GM12878 (cell line): ENCODE measurements around the gene CPT2. TPM values are rescaled to one million over a fixed set of nuclear protein-coding genes. Genes with fewer than 3 reads are reported as not detected.

Experiments used
- BMI1 ChIP-seq: fragments of 450-650 bp; IDR thresholded peaks from 2 replicates; pipeline ENCODE4 v1.6.1; 2016; ENCODE audit warnings: mild to moderate bottlenecking, moderate library complexity, borderline replicate concordance
- BRCA1 ChIP-seq: IDR thresholded peaks from 2 replicates; pipeline ENCODE4 v1.6.1; 2011; ENCODE audit warnings: low read depth, low read length, improper control_type of control experiment
- CBFB ChIP-seq: IDR thresholded peaks from 2 replicates; pipeline ENCODE4 v1.6.1; 2016; ENCODE audit warnings: antibody characterized with exemption, low read depth
- CHD4 ChIP-seq: fragments of 200-600 bp; sonication (generic); IDR thresholded peaks from 2 replicates; pipeline ENCODE4 v1.6.1; 2016; ENCODE audit warnings: mild to moderate bottlenecking
- FOS ChIP-seq: IDR thresholded peaks from 3 replicates; pipeline ENCODE4 v1.6.1; 2011; ENCODE audit warnings: borderline replicate concordance; ENCODE audit not compliant: insufficient read length; ENCODE audit errors: extremely low read depth
- GABPA ChIP-seq: IDR thresholded peaks from 2 replicates; pipeline ENCODE4 v1.6.1; 2014; ENCODE audit warnings: antibody characterized with exemption, low read depth, mild to moderate bottlenecking, inconsistent platforms
- HDAC6 ChIP-seq: fragments of 200-600 bp; sonication (generic); IDR thresholded peaks from one replicate; pipeline ENCODE4 v1.8.0; 2017; ENCODE audit warnings: antibody characterized with exemption; ENCODE audit not compliant: unreplicated experiment
- HDGF ChIP-seq: fragments of 450-650 bp; IDR thresholded peaks from 2 replicates; pipeline ENCODE4 v1.6.1; 2016; ENCODE audit warnings: antibody characterized with exemption
- IKZF1 ChIP-seq: fragments of 450-650 bp; conservative IDR thresholded peaks from 2 replicates; pipeline ENCODE4 v1.6.1; 2017; ENCODE audit warnings: antibody characterized with exemption, mild to moderate bottlenecking
- KAT2A ChIP-seq: conservative IDR thresholded peaks from 2 replicates; pipeline ENCODE4 v1.6.1; 2011; ENCODE audit warnings: low read depth, low read length; ENCODE audit not compliant: control insufficient read depth
- LARP7 ChIP-seq: fragments of 450-650 bp; IDR thresholded peaks from 2 replicates; pipeline ENCODE4 v1.6.1; 2017; ENCODE audit warnings: mild to moderate bottlenecking
- MTA2 ChIP-seq: fragments of 450-650 bp; IDR thresholded peaks from 2 replicates; pipeline ENCODE4 v1.6.1; 2016; ENCODE audit warnings: low read depth, mild to moderate bottlenecking, moderate library complexity
- MXI1 ChIP-seq: fragments of 150-350 bp; IDR thresholded peaks from 2 replicates; pipeline ENCODE4 v1.6.1; 2011; ENCODE audit warnings: low read depth, mild to moderate bottlenecking, inconsistent platforms, low read length, improper control_type of control experiment
- RCOR1 ChIP-seq: conservative IDR thresholded peaks from 2 replicates; pipeline ENCODE4 v1.6.1; 2012; ENCODE audit warnings: low read depth, low read length, improper control_type of control experiment
- SPI1 ChIP-seq: IDR thresholded peaks from 2 replicates; pipeline ENCODE4 v1.6.1; 2011; ENCODE audit warnings: low read depth, mild to moderate bottlenecking, low read length, moderate library complexity, borderline replicate concordance; ENCODE audit not compliant: insufficient read depth
- SUPT20H ChIP-seq: IDR thresholded peaks from 2 replicates; pipeline ENCODE4 v1.6.1; 2011; ENCODE audit warnings: low read depth, mild to moderate bottlenecking, low read length, moderate library complexity, borderline replicate concordance; ENCODE audit not compliant: control insufficient read depth
- YY1 ChIP-seq: IDR thresholded peaks from 2 replicates; pipeline ENCODE4 v1.6.1; 2011; ENCODE audit warnings: low read depth, mild to moderate bottlenecking, low read length
- ZNF207 ChIP-seq: fragments of 450-650 bp; IDR thresholded peaks from 2 replicates; pipeline ENCODE4 v1.6.1; 2014; ENCODE audit warnings: antibody characterized with exemption, mild to moderate bottlenecking, borderline replicate concordance
- ZNF384 ChIP-seq: IDR thresholded peaks from 2 replicates; pipeline ENCODE4 v1.6.1; 2012; ENCODE audit warnings: low read depth, mild to moderate bottlenecking, low read length, improper control_type of control experiment, borderline replicate concordance
- ZSCAN29 ChIP-seq: fragments of 450-650 bp; IDR thresholded peaks from 2 replicates; pipeline ENCODE4 v1.6.1; 2017; ENCODE audit warnings: mild to moderate bottlenecking, moderate library complexity
- polyA plus RNA-seq, 11 experiments: library from polyadenylated mRNA; depleted of rRNA in 4 of 11; unstranded in 6 of 11; stranded (reverse) in 5 of 11; fragments of >200 nt; fragmentation: Nextera tagmentation in 4 of 11; fragmentation: Illumina TruSeq in 1 of 11; extraction: Ambion mirVana in 4 of 11; extraction: Trizol in 1 of 11; gene quantifications; 1 replicate in 1 of 11; 2 replicates in 10 of 11; pipeline versions ENCODE4 v1.2.1 to v1.2.3, GENCODE V29; 2011 to 2016; ENCODE audit warnings: inconsistent platforms in 2 of 11, missing spikeins in 2 of 11, low read depth in 1 of 11
- total RNA-seq, 4 experiments: library from RNA; depleted of rRNA in 3 of 4; stranded (reverse); fragments of >200 nt in 3 of 4; fragmentation: Illumina TruSeq in 1 of 4; extraction: Trizol in 1 of 4; gene quantifications; 2 replicates each; pipeline versions ENCODE4 v1.2.1 to v1.2.3, GENCODE V29; 2013 to 2021
- TF ChIP-seq, protein P1 (sequence below): fragments of 450-650 bp; IDR thresholded peaks from 2 replicates; pipeline ENCODE4 v1.6.1; 2017; ENCODE audit warnings: mild to moderate bottlenecking, low read depth, inconsistent platforms; ENCODE audit not compliant: poor library complexity, severe bottlenecking
- TF ChIP-seq, protein P2 (sequence below): fragments of 450-650 bp; IDR thresholded peaks from 2 replicates; pipeline ENCODE4 v1.6.1; 2017; ENCODE audit warnings: mild to moderate bottlenecking
- TF ChIP-seq, protein P3 (sequence below): fragments of 450-650 bp; IDR thresholded peaks from 2 replicates; pipeline ENCODE4 v1.6.1; 2016; ENCODE audit warnings: mild to moderate bottlenecking
- TF ChIP-seq, protein P4 (sequence below): IDR thresholded peaks from 2 replicates; pipeline ENCODE4 v1.6.1; 2011; ENCODE audit warnings: borderline replicate concordance, low read depth, mild to moderate bottlenecking, moderate library complexity, low read length; ENCODE audit not compliant: insufficient read depth, poor library complexity, severe bottlenecking

CPT2 gene
- total and polyA plus RNA-seq, 10 of the 15 experiments (the other 5 are each of a cell fraction or from before 2014, with no cell fraction given), result 10.1 to 36.2 (median 26.3) TPM

GRCh38 chr1:53238197-53239155 lies 41.9 kb downstream of the CPT2 start, which contains the start of gene MAGOH (continued):
- TF ChIP-seq RCOR1 (no peak), MXI1 (peak; percentile 74), HDAC6 (no peak), BRCA1 (peak; percentile 37; the same call in 1 of the 2 replicates), CBFB (peak; percentile 73), SUPT20H (no peak), ZSCAN29 (no peak), FOS (no peak), SPI1 (peak; percentile 49; the same call in 1 of the 2 replicates), KAT2A (no peak), ZNF207 (0 out of 2 replicates have a peak, but pooled peaks have one; percentile 50), LARP7 (0 out of 2 replicates have a peak, but pooled peaks have one; percentile 37), MTA2 (no peak), HDGF (no peak), BMI1 (no peak), GABPA (peak; percentile 96), ZNF384 (no peak), CHD4 (no peak), IKZF1 (peak; percentile 79), YY1 (peak; percentile 73)
- TF ChIP-seq, protein P1, sequence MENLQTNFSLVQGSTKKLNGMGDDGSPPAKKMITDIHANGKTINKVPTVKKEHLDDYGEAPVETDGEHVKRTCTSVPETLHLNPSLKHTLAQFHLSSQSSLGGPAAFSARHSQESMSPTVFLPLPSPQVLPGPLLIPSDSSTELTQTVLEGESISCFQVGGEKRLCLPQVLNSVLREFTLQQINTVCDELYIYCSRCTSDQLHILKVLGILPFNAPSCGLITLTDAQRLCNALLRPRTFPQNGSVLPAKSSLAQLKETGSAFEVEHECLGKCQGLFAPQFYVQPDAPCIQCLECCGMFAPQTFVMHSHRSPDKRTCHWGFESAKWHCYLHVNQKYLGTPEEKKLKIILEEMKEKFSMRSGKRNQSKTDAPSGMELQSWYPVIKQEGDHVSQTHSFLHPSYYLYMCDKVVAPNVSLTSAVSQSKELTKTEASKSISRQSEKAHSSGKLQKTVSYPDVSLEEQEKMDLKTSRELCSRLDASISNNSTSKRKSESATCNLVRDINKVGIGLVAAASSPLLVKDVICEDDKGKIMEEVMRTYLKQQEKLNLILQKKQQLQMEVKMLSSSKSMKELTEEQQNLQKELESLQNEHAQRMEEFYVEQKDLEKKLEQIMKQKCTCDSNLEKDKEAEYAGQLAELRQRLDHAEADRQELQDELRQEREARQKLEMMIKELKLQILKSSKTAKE, result no peak
- TF ChIP-seq, protein P2, sequence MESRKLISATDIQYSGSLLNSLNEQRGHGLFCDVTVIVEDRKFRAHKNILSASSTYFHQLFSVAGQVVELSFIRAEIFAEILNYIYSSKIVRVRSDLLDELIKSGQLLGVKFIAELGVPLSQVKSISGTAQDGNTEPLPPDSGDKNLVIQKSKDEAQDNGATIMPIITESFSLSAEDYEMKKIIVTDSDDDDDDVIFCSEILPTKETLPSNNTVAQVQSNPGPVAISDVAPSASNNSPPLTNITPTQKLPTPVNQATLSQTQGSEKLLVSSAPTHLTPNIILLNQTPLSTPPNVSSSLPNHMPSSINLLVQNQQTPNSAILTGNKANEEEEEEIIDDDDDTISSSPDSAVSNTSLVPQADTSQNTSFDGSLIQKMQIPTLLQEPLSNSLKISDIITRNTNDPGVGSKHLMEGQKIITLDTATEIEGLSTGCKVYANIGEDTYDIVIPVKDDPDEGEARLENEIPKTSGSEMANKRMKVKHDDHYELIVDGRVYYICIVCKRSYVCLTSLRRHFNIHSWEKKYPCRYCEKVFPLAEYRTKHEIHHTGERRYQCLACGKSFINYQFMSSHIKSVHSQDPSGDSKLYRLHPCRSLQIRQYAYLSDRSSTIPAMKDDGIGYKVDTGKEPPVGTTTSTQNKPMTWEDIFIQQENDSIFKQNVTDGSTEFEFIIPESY, result no peak
- TF ChIP-seq, protein P3, sequence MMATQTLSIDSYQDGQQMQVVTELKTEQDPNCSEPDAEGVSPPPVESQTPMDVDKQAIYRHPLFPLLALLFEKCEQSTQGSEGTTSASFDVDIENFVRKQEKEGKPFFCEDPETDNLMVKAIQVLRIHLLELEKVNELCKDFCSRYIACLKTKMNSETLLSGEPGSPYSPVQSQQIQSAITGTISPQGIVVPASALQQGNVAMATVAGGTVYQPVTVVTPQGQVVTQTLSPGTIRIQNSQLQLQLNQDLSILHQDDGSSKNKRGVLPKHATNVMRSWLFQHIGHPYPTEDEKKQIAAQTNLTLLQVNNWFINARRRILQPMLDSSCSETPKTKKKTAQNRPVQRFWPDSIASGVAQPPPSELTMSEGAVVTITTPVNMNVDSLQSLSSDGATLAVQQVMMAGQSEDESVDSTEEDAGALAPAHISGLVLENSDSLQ, result peak; percentile 40
- TF ChIP-seq, protein P4, sequence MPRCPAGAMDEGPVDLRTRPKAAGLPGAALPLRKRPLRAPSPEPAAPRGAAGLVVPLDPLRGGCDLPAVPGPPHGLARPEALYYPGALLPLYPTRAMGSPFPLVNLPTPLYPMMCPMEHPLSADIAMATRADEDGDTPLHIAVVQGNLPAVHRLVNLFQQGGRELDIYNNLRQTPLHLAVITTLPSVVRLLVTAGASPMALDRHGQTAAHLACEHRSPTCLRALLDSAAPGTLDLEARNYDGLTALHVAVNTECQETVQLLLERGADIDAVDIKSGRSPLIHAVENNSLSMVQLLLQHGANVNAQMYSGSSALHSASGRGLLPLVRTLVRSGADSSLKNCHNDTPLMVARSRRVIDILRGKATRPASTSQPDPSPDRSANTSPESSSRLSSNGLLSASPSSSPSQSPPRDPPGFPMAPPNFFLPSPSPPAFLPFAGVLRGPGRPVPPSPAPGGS, result peak; percentile 45
